Keratinocyte (primary cell): ENCODE results near the gene PTPRD. TPM values are rescaled to one million over a fixed set of nuclear protein-coding genes. Genes with fewer than 3 reads are reported as not detected.

Source experiments
- DNase-seq: peaks from one replicate; pipeline ENCODE4 v3.0.0-alpha.2; 2011; ENCODE audit warnings: low read depth, missing footprints, low spot score
- FAIRE-seq: peaks from 2 replicates; lab custom pipeline; 2011; peaks lifted over from hg19 to GRCh38; lab: Jason Lieb, UNC
- H2AFZ ChIP-seq: 2 replicates; pipeline ENCODE4 v1.6.0; 2012; ENCODE audit warnings: low read length, control low read depth, inconsistent platforms; ENCODE audit not compliant: control insufficient read depth
- H3K27ac ChIP-seq: 2 replicates; pipeline ENCODE4 v1.5.1; 2011; ENCODE audit warnings: low read length; ENCODE audit not compliant: control insufficient read depth, insufficient read depth
- H3K27me3 ChIP-seq: 3 replicates; pipeline ENCODE4 v1.6.0; 2011; ENCODE audit warnings: low read length; ENCODE audit not compliant: control insufficient read depth, insufficient read depth; ENCODE audit errors: extremely low read depth
- H3K36me3 ChIP-seq, 2 experiments: 2 replicates in 1 of 2; 3 replicates in 1 of 2; pipeline ENCODE4 v1.5.1; 2011; ENCODE audit warnings: low read length in 2 of 2, mild to moderate bottlenecking in 1 of 2; ENCODE audit not compliant: control insufficient read depth in 2 of 2, insufficient read depth in 2 of 2; ENCODE audit errors: extremely low read depth in 1 of 2
- H3K4me1 ChIP-seq: 3 replicates; pipeline ENCODE4 v1.5.1; 2011; ENCODE audit warnings: low read length; ENCODE audit not compliant: control insufficient read depth, insufficient read depth; ENCODE audit errors: extremely low read depth
- H3K4me2 ChIP-seq: 3 replicates; pipeline ENCODE4 v1.6.0; 2011; ENCODE audit warnings: low read depth, low read length; ENCODE audit not compliant: control insufficient read depth, insufficient read depth; ENCODE audit errors: extremely low read depth
- H3K4me3 ChIP-seq, 3 experiments: fragments of 200-600 bp in 1 of 3; sonication (generic) in 1 of 3; 2 replicates in 2 of 3; 3 replicates in 1 of 3; pipeline ENCODE4 v1.5.1; 2011 to 2016; ENCODE audit warnings: low read length in 3 of 3, mild to moderate bottlenecking in 3 of 3, control low read depth in 2 of 3, inconsistent platforms in 1 of 3, low read depth in 1 of 3, mixed read lengths in 1 of 3, mixed run types in 1 of 3, moderate library complexity in 1 of 3; ENCODE audit not compliant: control insufficient read depth in 2 of 3, insufficient read depth in 2 of 3; ENCODE audit errors: extremely low read depth in 1 of 3
- H3K79me2 ChIP-seq: 2 replicates; pipeline ENCODE4 v1.6.0; 2012; ENCODE audit warnings: low read length; ENCODE audit not compliant: control insufficient read depth, insufficient read depth
- H3K9ac ChIP-seq: 3 replicates; pipeline ENCODE4 v1.6.0; 2011; ENCODE audit warnings: low read length; ENCODE audit not compliant: control insufficient read depth, insufficient read depth; ENCODE audit errors: extremely low read depth
- H3K9me1 ChIP-seq: 3 replicates; pipeline ENCODE4 v1.6.0; 2011; ENCODE audit warnings: low read length; ENCODE audit not compliant: control insufficient read depth, insufficient read depth; ENCODE audit errors: extremely low read depth
- H3K9me3 ChIP-seq: 2 replicates; pipeline ENCODE4 v1.5.1; 2012; ENCODE audit warnings: low read depth, low read length; ENCODE audit not compliant: control insufficient read depth
- H4K20me1 ChIP-seq: 3 replicates; pipeline ENCODE4 v1.6.0; 2011; ENCODE audit warnings: low read length; ENCODE audit not compliant: control insufficient read depth, insufficient read depth; ENCODE audit errors: extremely low read depth
- CTCF ChIP-seq, 3 experiments: IDR thresholded peaks in 1 of 3; conservative IDR thresholded peaks in 1 of 3; optimal IDR thresholded peaks in 1 of 3; 2 replicates in 2 of 3; 3 replicates in 1 of 3; pipeline versions ENCODE3 to v1.5.1; 2011; ENCODE audit warnings: low read length in 3 of 3, mild to moderate bottlenecking in 3 of 3, moderate library complexity in 2 of 3, control low read depth in 1 of 3, inconsistent platforms in 1 of 3; ENCODE audit not compliant: insufficient read depth in 2 of 3; ENCODE audit errors: extremely low read depth in 1 of 3
- EZH2 ChIP-seq: IDR thresholded peaks from one replicate; pipeline ENCODE4 v1.6.1; 2012; ENCODE audit warnings: inconsistent platforms, mild to moderate bottlenecking, low read length, moderate library complexity
- dilution Hi-C: fragments of 300-500 bp; cut with MboI; formaldehyde crosslinking; loops from one replicate; pipeline ENCODE4 v1.7.0; 2020; ENCODE audit warnings: low sequenced_read_pairs; ENCODE audit not compliant: extremely low pct_ligation_motif_present
- polyA plus RNA-seq, 5 experiments: library from polyadenylated mRNA; depleted of rRNA in 3 of 5; stranded (reverse) in 3 of 5; stranded (forward) in 1 of 5; unstranded in 1 of 5; fragments of >200 nt; gene quantifications; 1 replicate in 1 of 5; 2 replicates in 3 of 5; 3 replicates in 1 of 5; pipeline versions ENCODE4 v1.2.1 to v1.2.3, GENCODE V29; 2011 to 2012; ENCODE audit warnings: missing spikeins in 2 of 5, low read depth in 1 of 5, low replicate concordance in 1 of 5

PTPRD gene
- polyA plus RNA-seq, 1 donor (not counting 4 experiments of a cell fraction or from before 2014, with no cell fraction given): 0.10 TPM

- H3K4me1 ChIP-seq: no peaks in the 10 kb centered on the region
- H3K9me1 ChIP-seq: no peaks in the 10 kb centered on the region
- no peak overlapping the region for H3K4me2 ChIP-seq
- no peaks in the 10 kb centered on the region for H3K36me3 ChIP-seq
- dilution Hi-C loops: no loop called here
- no peak for DNase-seq
- no peak overlapping the region for H3K4me3 ChIP-seq
- H3K79me2 ChIP-seq: no peaks in the 10 kb centered on the region
- FAIRE-seq: no peak
- H3K27me3 ChIP-seq: no peaks in the 10 kb centered on the region
- no peaks in the 10 kb centered on the region for H4K20me1 ChIP-seq
- H2AFZ ChIP-seq: no peak overlapping the region
- H3K27ac ChIP-seq: no peak overlapping the region
- TF ChIP-seq CTCF (optimal IDR thresholded peaks at IDR 0.05 in 1 of 3, IDR thresholded peaks at IDR 0.05 in 1 of 3, conservative IDR thresholded peaks at IDR 0.05 in 1 of 3; ENCODE audit: extremely low read depth in 1 of 3, insufficient read depth in 2 of 3, low read length in 3 of 3): no peak
- TF ChIP-seq EZH2: no peak
- H3K9ac ChIP-seq: no peak overlapping the region
- no peaks in the 10 kb centered on the region for H3K9me3 ChIP-seq
Observed at GRCh38 chr9:10003047-10003446, 609.8 kb downstream of the PTPRD start.

- FAIRE-seq (no peak), DNase-seq (no peak)
- Histone ChIP-seq H3K79me2 (no peaks in the 10 kb centered on the region), H3K27me3 (no peaks in the 10 kb centered on the region), H3K36me3 (no peaks in the 10 kb centered on the region), H3K4me1 (no peaks in the 10 kb centered on the region), H4K20me1 (no peaks in the 10 kb centered on the region), H3K9me1 (no peaks in the 10 kb centered on the region), H3K4me2 (no peak overlapping the region), H3K9ac (no peak overlapping the region), H3K27ac (no peak overlapping the region), H3K9me3 (no peaks in the 10 kb centered on the region), H3K4me3 (no peak overlapping the region), H2AFZ (no peak overlapping the region)
- no peak for TF ChIP-seq EZH2
- no peak for TF ChIP-seq CTCF (optimal IDR thresholded peaks at IDR 0.05 in 1 of 3, IDR thresholded peaks at IDR 0.05 in 1 of 3, conservative IDR thresholded peaks at IDR 0.05 in 1 of 3; ENCODE audit: extremely low read depth in 1 of 3, insufficient read depth in 2 of 3, low read length in 3 of 3)
- dilution Hi-C loops: no loop called here
Observed at GRCh38 chr9:10000669-10001068, 612.1 kb downstream of the PTPRD start.
